C4-2B (cell line): Measurements from ENCODE around the gene BRIP1.

ENCODE experiments used
- CTCF ChIP-seq: fragments of 450-650 bp; conservative IDR thresholded peaks from 2 replicates; pipeline ENCODE4 v1.5.1; 2017; ENCODE audit warnings: mild to moderate bottlenecking
- ZFX ChIP-seq: fragments of 450-650 bp; IDR thresholded peaks from 2 replicates; pipeline ENCODE4 v1.6.1; 2017

- TF ChIP-seq CTCF (no peak), ZFX (no peak)
These were observed 80.6 kb downstream of the BRIP1 start for GRCh38 chr17:61782683-61783082.
